GM12873 (cell line): ENCODE data around the gene RBM12.

Source experiments
- CTCF ChIP-seq: IDR thresholded peaks from 2 replicates; pipeline ENCODE4 v1.5.1; 2012; ENCODE audit warnings: low read depth, mild to moderate bottlenecking, moderate library complexity, low read length, control low read depth; ENCODE audit not compliant: insufficient read depth; ENCODE audit errors: missing control alignments

RBM12 gene

GRCh38 chr20:35653430-35653734 lies 11.3 kb downstream of the RBM12 start:
- no peak for TF ChIP-seq CTCF

DNA sequence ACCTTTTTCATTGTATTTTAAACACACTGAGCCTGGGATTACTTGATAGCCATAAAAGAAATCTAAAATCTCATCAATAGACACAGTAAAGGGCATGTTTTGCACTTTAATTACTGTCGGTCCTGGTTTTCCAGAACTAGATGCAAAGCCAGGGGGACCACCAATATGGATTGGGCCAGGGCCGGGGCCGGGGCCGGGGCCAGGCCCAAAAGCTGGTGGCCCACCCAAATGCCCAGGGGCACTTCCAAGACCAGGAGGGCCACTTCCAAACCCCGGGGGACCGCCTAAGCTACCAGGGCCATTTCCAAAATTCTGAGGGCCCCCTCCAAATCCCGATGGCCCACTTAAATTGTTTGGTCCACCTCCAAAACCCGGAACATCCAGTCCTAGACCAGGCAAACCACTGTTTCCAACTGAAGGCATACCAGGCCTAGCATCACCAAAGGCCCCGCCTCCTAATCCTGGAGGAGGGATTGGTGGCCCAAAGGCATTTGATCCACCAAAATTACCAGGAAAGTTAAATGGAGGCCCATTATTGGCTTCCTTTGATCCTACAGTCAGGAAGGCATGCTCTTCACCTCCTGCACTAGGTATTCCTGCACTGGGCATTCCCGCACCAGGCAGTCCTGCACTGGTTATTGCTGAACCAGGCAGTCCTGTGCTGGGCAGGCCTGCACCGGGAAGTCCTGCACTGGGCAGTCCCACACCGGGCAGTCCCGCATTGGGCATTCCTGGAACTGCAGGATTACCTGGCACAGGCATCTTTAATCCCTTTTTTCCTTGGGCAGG lies 11.9 kb downstream of the RBM12 start:
- TF ChIP-seq CTCF, result no peak

- no peak for TF ChIP-seq CTCF
These were observed 12.7 kb downstream of the RBM12 start for GRCh38 chr20:35651958-35652357.

DNA sequence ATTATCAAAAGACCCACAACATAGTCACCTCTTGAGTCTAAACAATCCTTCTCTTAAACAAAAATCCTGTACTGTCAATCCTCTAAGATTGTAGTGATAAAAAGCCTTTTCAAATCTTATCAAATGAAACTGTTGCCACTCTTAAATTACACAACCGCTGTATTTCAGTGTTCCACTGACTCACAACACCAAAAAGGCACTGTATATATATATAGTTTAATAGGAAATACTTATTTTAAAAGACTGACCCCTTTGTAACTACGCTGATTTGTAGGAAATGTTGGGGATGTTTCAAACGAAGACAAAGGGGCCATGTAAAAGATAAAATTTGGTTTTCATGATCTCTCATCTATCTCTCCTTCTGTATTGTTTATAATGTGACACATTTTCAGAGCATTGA lies 14.1 kb downstream of the RBM12 start:
- no peak for TF ChIP-seq CTCF

DNA sequence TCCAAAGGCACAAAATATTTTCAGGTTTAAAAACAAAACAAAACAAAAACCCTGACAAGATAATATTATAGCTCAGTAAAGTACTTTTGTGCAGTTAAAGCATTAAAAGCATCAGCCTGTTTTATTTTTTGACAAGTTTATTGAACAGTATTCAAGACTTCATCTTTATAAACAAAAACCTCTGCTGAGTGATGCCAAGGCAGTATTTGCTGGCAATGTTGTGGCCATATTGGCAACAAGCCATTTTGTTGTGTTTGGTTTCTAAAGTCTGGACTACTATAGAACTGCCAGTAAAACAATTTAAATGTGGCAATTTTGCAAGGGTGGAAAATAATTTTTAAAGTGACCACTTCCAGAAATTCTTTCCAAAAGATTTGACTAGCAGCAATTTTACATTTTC lies 15.9 kb downstream of the RBM12 start:
- no peak for TF ChIP-seq CTCF

- TF ChIP-seq CTCF, result no peak
These were observed 19.9 kb downstream of the RBM12 start for GRCh38 chr20:35644806-35645205.

DNA sequence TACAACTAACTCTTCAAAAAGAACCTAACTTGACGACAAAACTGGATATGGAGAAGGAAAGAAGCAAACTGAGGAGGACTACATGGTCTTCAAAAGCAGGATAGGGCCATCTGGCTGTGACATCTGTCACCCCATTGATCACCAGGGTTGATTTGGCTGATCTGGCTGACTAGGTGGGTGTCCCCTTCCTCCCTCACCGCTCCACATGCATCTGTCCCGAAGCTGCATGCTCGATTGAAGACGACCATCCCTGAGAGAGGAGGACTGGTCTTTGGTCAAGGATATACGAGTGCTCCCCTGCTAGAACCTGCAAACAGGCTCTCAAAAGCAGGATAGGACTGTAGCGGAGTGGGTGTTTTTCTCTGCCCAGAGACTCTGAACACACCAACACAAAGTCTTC lies 21.7 kb downstream of the RBM12 start:
- TF ChIP-seq CTCF, result no peak
